Nucleus accumbens (tissue), 56 donors: ENCODE measurements around the gene APIP.
"Not testable (repeated sequence)": the region's sequence is repeated elsewhere in the genome, so short reads cannot be mapped to it uniquely, and the experiment has no call there.

Source experiments
- DNase-seq, 56 donors: peaks; one replicate each; lab custom pipeline; 2025; lab: John Stamatoyannopoulos, UW

The APIP gene

GRCh38 chr11:34926831-34927132, 10.6 kb upstream of the APIP start:
- no peak for DNase-seq

GRCh38 chr11:34926101-34926830, 10.1 kb upstream of the APIP start:
- no peak for DNase-seq

- no peak for DNase-seq
Measured at GRCh38 chr11:34924714-34925113, 8.5 kb upstream of the APIP start.

GRCh38 chr11:34921156-34921555, 5.0 kb upstream of the APIP start:
- no peak for DNase-seq

GRCh38 chr11:34916843-34917770, 928 bp upstream of the APIP start:
- DNase-seq: peak in 11 of 56 donors; percentile 1 to 57 (median 29)

GRCh38 chr11:34915136-34916014, 804 bp downstream of the APIP start:
- peak in 27 of 56 donors; percentile 2 to 83 (median 54) for DNase-seq

- DNase-seq: not testable (repeated sequence)
Measured at GRCh38 chr11:34913556-34913955, 2.6 kb downstream of the APIP start.

GRCh38 chr11:34911676-34912075, 4.5 kb downstream of the APIP start:
- DNase-seq: no peak

GRCh38 chr11:34910817-34911216, 5.4 kb downstream of the APIP start:
- no peak for DNase-seq

- DNase-seq: no peak
Measured at GRCh38 chr11:34909955-34910354, 6.2 kb downstream of the APIP start.

GRCh38 chr11:34909415-34909814, 6.8 kb downstream of the APIP start:
- no peak for DNase-seq

GRCh38 chr11:34907934-34908593, 8.1 kb downstream of the APIP start:
- no peak for DNase-seq

GRCh38 chr11:34905666-34906065, 10.5 kb downstream of the APIP start:
- no peak for DNase-seq

- no peak for DNase-seq
Measured at GRCh38 chr11:34904421-34904955, 11.7 kb downstream of the APIP start.

- no peak for DNase-seq
Measured at GRCh38 chr11:34899633-34900016, 16.6 kb downstream of the APIP start.

GRCh38 chr11:34898474-34898873, 17.7 kb downstream of the APIP start:
- DNase-seq: no peak

GRCh38 chr11:34897171-34897870, 18.9 kb downstream of the APIP start:
- DNase-seq: no peak

- not testable (repeated sequence) for DNase-seq
Measured at GRCh38 chr11:34896191-34896590, 20.0 kb downstream of the APIP start.

- DNase-seq: no peak
Measured at GRCh38 chr11:34893416-34893815, 22.8 kb downstream of the APIP start.
